ENCODE measurements around the gene CCDC150. TPM values are rescaled to one million over a fixed set of nuclear protein-coding genes. Genes with fewer than 3 reads are reported as not detected.

CCDC150 gene
- total and polyA plus RNA-seq, 2 of the 8 experiments (the other 6 are each of a cell fraction or from before 2014, with no cell fraction given), result 8.3 to 31.9 TPM

DNA sequence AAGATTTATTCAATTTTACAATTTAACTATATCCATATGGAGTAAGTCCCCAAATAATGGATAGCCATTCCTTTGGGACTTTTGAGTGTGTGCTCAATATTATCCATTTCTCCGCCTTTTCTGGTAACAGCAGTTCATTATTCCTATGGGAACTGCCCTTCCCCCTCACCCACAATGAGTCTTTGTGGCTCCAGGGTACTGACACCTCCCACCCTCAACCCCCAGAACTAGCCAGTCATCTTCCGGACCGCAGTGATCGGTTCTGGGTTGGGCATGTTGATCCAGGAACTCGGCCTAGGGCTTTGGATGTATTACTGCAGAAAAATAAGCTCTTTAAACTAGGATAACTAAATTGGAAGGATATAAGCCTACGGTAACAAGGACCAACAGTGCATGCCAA lies 45.4 kb upstream of the CCDC150 start (continued):
- no peak for TF ChIP-seq EP300 (IDR thresholded peaks at IDR 0.05; ENCODE audit: borderline replicate concordance in 1 of 2, low read depth in 2 of 2, low read length in 2 of 2)
- TF ChIP-seq MAFK (IDR thresholded peaks at IDR 0.05; ENCODE audit: low read depth, low read length), result no peak
- TF ChIP-seq SAP30 (IDR thresholded peaks at IDR 0.05; ENCODE audit: insufficient read depth, insufficient replicate concordance, low read length), result no peak
- no peak for TF ChIP-seq RBBP5 (IDR thresholded peaks at IDR 0.05; ENCODE audit: borderline replicate concordance, low read depth, low read length)
- no peak for TF ChIP-seq SRF (IDR thresholded peaks at IDR 0.05; ENCODE audit: low read depth, low read length)
- no peak for TF ChIP-seq TAF1 (IDR thresholded peaks at IDR 0.05; ENCODE audit: low read depth, low read length)
- TF ChIP-seq POLR2AphosphoS5 (IDR thresholded peaks at IDR 0.05; ENCODE audit: low read depth, low read length), result no peak
